A673 (cell line): ENCODE data around the gene PDZD8. TPM values are rescaled to one million over a fixed set of nuclear protein-coding genes. Genes with fewer than 3 reads are reported as not detected.

Experiments used
- BruUV-seq: library from RNA; stranded (reverse); fragments of 400-500 nt; replicated peaks from 2 replicates; lab custom pipeline; 2021; lab: Mats Ljungman, UMichigan
- CTCF ChIA-PET: fragments of 300-600 bp; sonication (Branson Sonifier 250); formaldehyde crosslinking; loops from one replicate; lab custom pipeline; 2022; ENCODE audit warnings: antibody characterized with exemption; lab: Charles Lee
- POLR2A ChIA-PET: fragments of 300-600 bp; sonication (Branson Sonifier 250); formaldehyde crosslinking; loops from one replicate; lab custom pipeline; 2022; ENCODE audit warnings: antibody characterized with exemption; ENCODE audit not compliant: low non-redundant PET; lab: Charles Lee
- DNase-seq: peaks from one replicate; pipeline ENCODE4 v3.0.0-alpha.2; 2015; ENCODE audit warnings: low spot score
- H3K27ac ChIP-seq: fragments of 200-600 bp; sonication (generic); 2 replicates; pipeline ENCODE4 v1.5.1; 2016; ENCODE audit warnings: mixed run types, low read depth, mild to moderate bottlenecking, mixed read lengths, antibody characterized with exemption, low read length; ENCODE audit not compliant: poor library complexity, severe bottlenecking
- H3K27me3 ChIP-seq: fragments of 200-600 bp; sonication (generic); replicated peaks from 2 replicates; pipeline ENCODE4 v1.6.1; 2017; ENCODE audit warnings: mixed run types, low read depth, mild to moderate bottlenecking, mixed read lengths, antibody characterized with exemption, low read length; ENCODE audit not compliant: insufficient read depth, poor library complexity
- H3K36me3 ChIP-seq: fragments of 200-600 bp; sonication (generic); 2 replicates; pipeline ENCODE4 v1.6.1; 2016; ENCODE audit warnings: mixed run types, mild to moderate bottlenecking, mixed read lengths, antibody characterized with exemption, low read length; ENCODE audit not compliant: insufficient read depth, poor library complexity, severe bottlenecking
- H3K4me1 ChIP-seq: fragments of 200-600 bp; sonication (generic); 2 replicates; pipeline ENCODE4 v1.6.1; 2017; ENCODE audit warnings: mixed run types, mild to moderate bottlenecking, mixed read lengths, antibody characterized with exemption, low read length; ENCODE audit not compliant: insufficient read depth, poor library complexity, severe bottlenecking
- H3K4me3 ChIP-seq: fragments of 200-600 bp; sonication (generic); 2 replicates; pipeline ENCODE4 v1.5.1; 2016; ENCODE audit warnings: low read depth, mixed run types, mild to moderate bottlenecking, mixed read lengths, low read length; ENCODE audit not compliant: poor library complexity, severe bottlenecking
- H3K9me3 ChIP-seq: fragments of 200-600 bp; sonication (generic); 2 replicates; pipeline ENCODE4 v1.6.1; 2016; ENCODE audit warnings: mixed run types, low read depth, mild to moderate bottlenecking, mixed read lengths, antibody characterized with exemption, low read length; ENCODE audit not compliant: poor library complexity, severe bottlenecking
- CTCF ChIP-seq: fragments of 300-800, 200-600 bp; sonication (generic); conservative IDR thresholded peaks from 2 replicates; pipeline ENCODE4 v1.5.1; 2017; ENCODE audit warnings: low read depth, mild to moderate bottlenecking, antibody characterized with exemption, low read length, moderate library complexity, mixed read lengths
- EZH2 ChIP-seq: fragments of 200-600 bp; sonication (generic); IDR thresholded peaks from 2 replicates; pipeline ENCODE4 v1.6.1; 2017; ENCODE audit warnings: borderline replicate concordance, low read depth, mild to moderate bottlenecking, mixed read lengths, antibody characterized with exemption, low read length; ENCODE audit not compliant: poor library complexity, severe bottlenecking
- intact Hi-C: fragments of 100-400 bp; cut with micrococcal nuclease; formaldehyde crosslinking; loops from one replicate; pipeline ENCODE4 v1.10.0; 2022; ENCODE audit not compliant: unreplicated experiment
- total RNA-seq: library from RNA; stranded (reverse); gene quantifications from 2 replicates; pipeline ENCODE4 v1.2.3, GENCODE V29; 2021

Gene PDZD8
- total RNA-seq, 1 experiment from 2014 or later: 29.5 TPM

DNA sequence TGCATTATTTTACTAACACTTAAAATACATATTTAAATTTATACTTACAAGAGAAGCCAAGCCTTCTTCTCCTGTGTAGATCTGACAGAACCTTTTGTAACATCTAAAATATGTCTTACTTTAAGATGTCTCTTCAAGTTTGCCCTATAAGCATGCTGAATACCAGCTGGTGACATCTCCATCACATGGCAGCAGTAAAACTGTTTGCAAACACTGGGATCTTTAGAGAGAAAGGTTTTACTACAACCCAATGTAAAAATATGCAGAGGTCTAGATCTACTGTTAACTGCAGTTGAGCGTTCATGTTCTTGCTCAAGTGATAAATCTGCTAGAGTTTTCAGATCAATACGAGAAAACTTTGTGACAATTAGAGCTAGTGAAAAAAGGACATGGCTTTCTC lies 23.2 kb downstream of the PDZD8 start:
- CTCF ChIA-PET: no interaction called here

DNA sequence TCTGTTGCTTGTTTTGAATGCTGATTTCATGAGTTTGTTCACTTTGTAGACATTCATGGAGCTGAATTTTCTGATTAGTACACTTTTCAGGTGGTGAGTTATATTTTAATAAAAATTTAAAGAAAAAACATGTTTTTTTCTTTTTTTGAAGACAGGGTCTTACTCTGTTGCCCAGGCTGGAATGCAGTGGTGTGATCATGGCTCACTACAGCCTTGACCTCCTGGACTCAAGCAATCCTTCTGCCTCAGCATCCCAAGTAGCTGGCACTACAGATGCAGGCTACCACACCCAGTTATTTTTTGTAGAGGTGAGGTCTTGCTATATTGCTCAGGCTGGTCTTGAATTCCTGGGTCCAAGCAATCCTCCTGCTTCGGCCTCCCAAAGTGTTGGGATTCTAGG lies 23.7 kb downstream of the PDZD8 start:
- intact Hi-C loops: no loop called here
- Histone ChIP-seq H3K4me3 (no peak overlapping the region), H3K27me3 (no peaks in the 10 kb centered on the region), H3K36me3 (no peaks in the 10 kb centered on the region), H3K4me1 (peaks cover 4% of the 10 kb centered on the region), H3K27ac (no peak overlapping the region), H3K9me3 (no peaks in the 10 kb centered on the region)
- ChIA-PET POLR2A (no interaction called here), CTCF (no interaction called here)
- no peak for TF ChIP-seq EZH2
- no peak for TF ChIP-seq CTCF
- no peak for DNase-seq
- BruUV-seq: no TSS peak

More for the DNA sequence above, 23.2 kb downstream of the PDZD8 start:
- TF ChIP-seq CTCF (no peak), EZH2 (no peak)
- POLR2A ChIA-PET: no interaction called here
- DNase-seq: no peak
- intact Hi-C loops: no loop called here
- no peak overlapping the region for H3K4me3 ChIP-seq
- no peak overlapping the region for H3K27ac ChIP-seq
- H3K4me1 ChIP-seq: peaks cover 4% of the 10 kb centered on the region
- no peaks in the 10 kb centered on the region for H3K9me3 ChIP-seq
- no peaks in the 10 kb centered on the region for H3K27me3 ChIP-seq
- no TSS peak for BruUV-seq
- no peaks in the 10 kb centered on the region for H3K36me3 ChIP-seq

- ChIA-PET CTCF (no interaction called here), POLR2A (no interaction called here)
- H3K36me3 ChIP-seq: no peaks in the 10 kb centered on the region
- no peak overlapping the region for H3K4me3 ChIP-seq
- H3K4me1 ChIP-seq: peaks cover 4% of the 10 kb centered on the region
- no peaks in the 10 kb centered on the region for H3K9me3 ChIP-seq
- no peaks in the 10 kb centered on the region for H3K27me3 ChIP-seq
- H3K27ac ChIP-seq: no peak overlapping the region
- BruUV-seq: no TSS peak
- intact Hi-C loops: no loop called here
- no peak for TF ChIP-seq EZH2
- TF ChIP-seq CTCF: no peak
- no peak for DNase-seq
Measured at GRCh38 chr10:117350909-117351308, 24.3 kb downstream of the PDZD8 start.
